ENCODE measurements around the gene STX8.

STX8 gene

DNA sequence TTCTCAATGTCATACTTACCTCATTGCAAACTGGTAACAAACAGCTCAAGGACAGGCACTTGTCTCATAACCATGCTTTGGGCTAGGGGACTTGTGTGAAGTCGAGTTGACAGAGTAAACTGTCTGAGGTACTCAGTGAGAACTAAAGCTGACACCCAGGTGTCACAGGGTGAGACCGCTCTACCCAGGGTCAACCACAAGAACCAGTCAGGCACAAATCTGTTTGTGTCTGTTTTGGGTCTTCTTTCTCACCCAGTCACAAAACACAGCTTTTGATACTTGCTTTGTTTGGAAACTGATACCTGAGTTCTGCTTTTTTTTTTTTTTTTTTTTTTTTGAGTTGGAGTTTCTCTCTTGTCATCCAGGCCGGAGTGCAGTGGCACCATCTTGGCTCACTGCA lies 161.1 kb downstream of the STX8 start:
- H3K36me3 ChIP-seq (ENCODE audit: insufficient read depth, low read length) = no peaks in the 10 kb centered on the region
- no peak overlapping the region for H3K9ac ChIP-seq (ENCODE audit: low read depth, low read length)
- no peak overlapping the region for H3K4me3 ChIP-seq (ENCODE audit: low read length)
- H3K4me1 ChIP-seq (ENCODE audit: insufficient read depth, low read length) = no peaks in the 10 kb centered on the region; the same call in 1 of the 2 replicates
- peaks cover 11% of the 10 kb centered on the region; the same call in 1 of the 2 replicates for H3K9me3 ChIP-seq (ENCODE audit: insufficient read depth, low read depth, low read length)
- H3K27ac ChIP-seq (ENCODE audit: low read depth, low read length) = no peak overlapping the region
- H3K27me3 ChIP-seq (ENCODE audit: insufficient read depth, low read length) = no peaks in the 10 kb centered on the region
- 90% methylated on average over 3 of the region's 3 CpGs for WGBS

GRCh38 chr17:9410737-9411136 lies 164.9 kb downstream of the STX8 start:
- Histone ChIP-seq H3K9me3 (ENCODE audit: insufficient read depth, low read depth, low read length) (no peaks in the 10 kb centered on the region), H3K9ac (ENCODE audit: low read depth, low read length) (no peak overlapping the region), H3K4me3 (ENCODE audit: low read length) (no peak overlapping the region), H3K36me3 (ENCODE audit: insufficient read depth, low read length) (no peaks in the 10 kb centered on the region), H3K27ac (ENCODE audit: low read depth, low read length) (no peak overlapping the region), H3K27me3 (ENCODE audit: insufficient read depth, low read length) (no peaks in the 10 kb centered on the region), H3K4me1 (ENCODE audit: insufficient read depth, low read length) (peaks cover 7% of the 10 kb centered on the region; the same call in 1 of the 2 replicates)
- WGBS = 86% methylated on average over 2 of the region's 2 CpGs

GRCh38 chr17:9410301-9410700 lies 165.3 kb downstream of the STX8 start:
- no peak overlapping the region for H3K9ac ChIP-seq (ENCODE audit: low read depth, low read length)
- no peak overlapping the region for H3K27ac ChIP-seq (ENCODE audit: low read depth, low read length)
- no peaks in the 10 kb centered on the region for H3K36me3 ChIP-seq (ENCODE audit: insufficient read depth, low read length)
- H3K4me3 ChIP-seq (ENCODE audit: low read length) = no peak overlapping the region
- no peaks in the 10 kb centered on the region for H3K27me3 ChIP-seq (ENCODE audit: insufficient read depth, low read length)
- WGBS = 95% methylated on average over 9 of the region's 9 CpGs
- peaks cover 7% of the 10 kb centered on the region; the same call in 1 of the 2 replicates for H3K4me1 ChIP-seq (ENCODE audit: insufficient read depth, low read length)
- H3K9me3 ChIP-seq (ENCODE audit: insufficient read depth, low read depth, low read length) = no peaks in the 10 kb centered on the region

- peaks cover 7% of the 10 kb centered on the region; the same call in 1 of the 2 replicates for H3K4me1 ChIP-seq (ENCODE audit: insufficient read depth, low read length)
- H3K9me3 ChIP-seq (ENCODE audit: insufficient read depth, low read depth, low read length) = no peaks in the 10 kb centered on the region
- no peak overlapping the region for H3K27ac ChIP-seq (ENCODE audit: low read depth, low read length)
- no peak overlapping the region for H3K9ac ChIP-seq (ENCODE audit: low read depth, low read length)
- no peaks in the 10 kb centered on the region for H3K27me3 ChIP-seq (ENCODE audit: insufficient read depth, low read length)
- H3K36me3 ChIP-seq (ENCODE audit: insufficient read depth, low read length) = no peaks in the 10 kb centered on the region
- H3K4me3 ChIP-seq (ENCODE audit: low read length) = no peak overlapping the region
- WGBS = 96% methylated on average over 4 of the region's 4 CpGs
These were observed 165.7 kb downstream of the STX8 start for GRCh38 chr17:9409878-9410277.

GRCh38 chr17:9408868-9409829 lies 166.5 kb downstream of the STX8 start:
- H3K4me3 ChIP-seq (ENCODE audit: low read length) = no peak overlapping the region
- H3K9ac ChIP-seq (ENCODE audit: low read depth, low read length) = no peak overlapping the region
- H3K9me3 ChIP-seq (ENCODE audit: insufficient read depth, low read depth, low read length) = no peaks in the 10 kb centered on the region
- peaks cover 7% of the 10 kb centered on the region; the same call in 1 of the 2 replicates for H3K4me1 ChIP-seq (ENCODE audit: insufficient read depth, low read length)
- WGBS = 92% methylated on average over 10 of the region's 12 CpGs
- no peaks in the 10 kb centered on the region for H3K27me3 ChIP-seq (ENCODE audit: insufficient read depth, low read length)
- H3K27ac ChIP-seq (ENCODE audit: low read depth, low read length) = no peak overlapping the region
- no peaks in the 10 kb centered on the region for H3K36me3 ChIP-seq (ENCODE audit: insufficient read depth, low read length)

DNA sequence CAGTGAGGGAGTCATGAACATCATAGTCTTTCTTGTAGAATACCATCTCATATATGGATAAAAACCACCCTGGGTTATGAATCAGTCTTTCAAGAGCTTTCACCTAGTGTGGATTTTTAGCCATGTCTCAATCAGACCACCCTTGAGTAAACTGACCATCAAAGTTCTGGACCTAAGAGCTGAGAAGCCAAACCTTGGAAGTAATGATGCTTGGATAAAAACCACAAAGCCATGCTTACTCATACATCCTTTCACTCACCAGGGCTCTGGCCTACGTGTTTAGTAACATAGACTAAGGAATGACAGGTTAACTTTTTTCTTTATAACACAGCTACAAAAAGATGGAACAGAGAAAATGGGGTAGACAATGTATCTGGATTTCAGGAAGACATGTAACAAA lies 167.2 kb downstream of the STX8 start:
- H3K9ac ChIP-seq (ENCODE audit: low read depth, low read length) = no peak overlapping the region
- WGBS = no CpG with 5 or more reads among the region's 1 CpG

GRCh38 chr17:9406046-9406606 lies 169.5 kb downstream of the STX8 start:
- WGBS = 100% methylated on average over 1 of the region's 2 CpGs
- no peaks in the 10 kb centered on the region for H3K9me3 ChIP-seq (ENCODE audit: insufficient read depth, low read depth, low read length)
- no peaks in the 10 kb centered on the region for H3K36me3 ChIP-seq (ENCODE audit: insufficient read depth, low read length)

More for the DNA sequence above, 167.2 kb downstream of the STX8 start:
- peaks cover 7% of the 10 kb centered on the region; the same call in 1 of the 2 replicates for H3K4me1 ChIP-seq (ENCODE audit: insufficient read depth, low read length)
- no peak overlapping the region for H3K4me3 ChIP-seq (ENCODE audit: low read length)
- no peaks in the 10 kb centered on the region for H3K9me3 ChIP-seq (ENCODE audit: insufficient read depth, low read depth, low read length)
- no peaks in the 10 kb centered on the region for H3K36me3 ChIP-seq (ENCODE audit: insufficient read depth, low read length)
- H3K27ac ChIP-seq (ENCODE audit: low read depth, low read length) = no peak overlapping the region
- no peaks in the 10 kb centered on the region for H3K27me3 ChIP-seq (ENCODE audit: insufficient read depth, low read length)

DNA sequence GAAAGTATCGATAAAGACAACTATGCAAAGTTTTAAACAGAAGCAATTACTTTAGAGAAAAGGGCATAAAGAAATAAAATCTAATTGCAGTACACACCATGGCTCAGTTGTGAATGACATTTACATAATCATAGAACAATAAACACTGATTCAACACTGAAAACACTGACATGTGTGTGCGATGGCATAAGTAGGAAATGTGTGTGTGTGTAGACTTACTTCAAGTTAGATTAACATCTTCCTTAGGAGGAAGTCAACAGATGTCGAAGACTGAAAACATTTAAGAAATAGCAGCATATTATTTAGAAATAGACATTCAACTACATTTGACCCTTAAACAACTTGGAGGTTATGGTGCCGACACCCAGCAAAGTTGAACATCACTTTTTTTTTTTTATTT lies 172.4 kb downstream of the STX8 start:
- no peaks in the 10 kb centered on the region for H3K27me3 ChIP-seq (ENCODE audit: insufficient read depth, low read length)
- H3K9me3 ChIP-seq (ENCODE audit: insufficient read depth, low read depth, low read length) = no peaks in the 10 kb centered on the region
- WGBS = 99% methylated on average over 3 of the region's 4 CpGs
- no peaks in the 10 kb centered on the region for H3K36me3 ChIP-seq (ENCODE audit: insufficient read depth, low read length)
- H3K9ac ChIP-seq (ENCODE audit: low read depth, low read length) = no peak overlapping the region
- peaks cover 6% of the 10 kb centered on the region for H3K4me1 ChIP-seq (ENCODE audit: insufficient read depth, low read length)
- no peak overlapping the region for H3K27ac ChIP-seq (ENCODE audit: low read depth, low read length)
- H3K4me3 ChIP-seq (ENCODE audit: low read length) = no peak overlapping the region

More at GRCh38 chr17:9406046-9406606, 169.5 kb downstream of the STX8 start:
- Histone ChIP-seq H3K4me3 (ENCODE audit: low read length) (no peak overlapping the region), H3K4me1 (ENCODE audit: insufficient read depth, low read length) (peaks cover 14% of the 10 kb centered on the region), H3K27me3 (ENCODE audit: insufficient read depth, low read length) (no peaks in the 10 kb centered on the region), H3K27ac (ENCODE audit: low read depth, low read length) (no peak overlapping the region), H3K9ac (ENCODE audit: low read depth, low read length) (no peak overlapping the region)

DNA sequence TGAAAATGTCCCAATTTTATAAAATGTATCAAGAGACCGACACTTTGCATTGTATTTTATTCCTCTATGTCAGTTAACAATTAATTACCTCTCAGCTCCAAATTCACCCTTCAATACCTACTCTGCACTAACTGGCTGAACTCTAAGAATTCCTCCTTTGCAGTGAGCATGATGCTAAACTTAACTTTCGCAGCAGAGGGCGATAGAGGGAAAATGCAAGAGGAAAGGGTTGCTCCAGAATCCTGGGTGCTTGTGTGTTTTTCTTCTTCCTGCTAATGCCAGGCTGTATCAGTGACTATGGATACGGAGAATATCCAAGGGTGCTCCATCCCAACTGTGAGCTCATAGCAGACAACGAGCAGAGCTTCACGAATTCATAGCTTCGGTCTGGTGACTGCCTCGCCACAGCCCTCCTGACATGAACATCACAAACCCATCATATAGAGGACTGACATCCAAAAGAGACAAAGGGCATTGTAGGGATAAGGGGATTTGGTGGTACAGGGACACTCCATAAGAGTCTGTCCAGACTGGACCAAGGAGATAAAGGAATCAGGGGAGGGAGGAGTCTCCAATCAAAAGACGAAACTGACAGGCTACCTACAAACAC lies 172.9 kb downstream of the STX8 start:
- 87% methylated on average over 8 of the region's 9 CpGs for WGBS
- no peaks in the 10 kb centered on the region for H3K27me3 ChIP-seq (ENCODE audit: insufficient read depth, low read length)
- H3K9ac ChIP-seq (ENCODE audit: low read depth, low read length) = no peak overlapping the region
- H3K27ac ChIP-seq (ENCODE audit: low read depth, low read length) = no peak overlapping the region
- no peaks in the 10 kb centered on the region for H3K36me3 ChIP-seq (ENCODE audit: insufficient read depth, low read length)
- peaks cover 6% of the 10 kb centered on the region for H3K4me1 ChIP-seq (ENCODE audit: insufficient read depth, low read length)
- H3K9me3 ChIP-seq (ENCODE audit: insufficient read depth, low read depth, low read length) = no peaks in the 10 kb centered on the region
- H3K4me3 ChIP-seq (ENCODE audit: low read length) = no peak overlapping the region

DNA sequence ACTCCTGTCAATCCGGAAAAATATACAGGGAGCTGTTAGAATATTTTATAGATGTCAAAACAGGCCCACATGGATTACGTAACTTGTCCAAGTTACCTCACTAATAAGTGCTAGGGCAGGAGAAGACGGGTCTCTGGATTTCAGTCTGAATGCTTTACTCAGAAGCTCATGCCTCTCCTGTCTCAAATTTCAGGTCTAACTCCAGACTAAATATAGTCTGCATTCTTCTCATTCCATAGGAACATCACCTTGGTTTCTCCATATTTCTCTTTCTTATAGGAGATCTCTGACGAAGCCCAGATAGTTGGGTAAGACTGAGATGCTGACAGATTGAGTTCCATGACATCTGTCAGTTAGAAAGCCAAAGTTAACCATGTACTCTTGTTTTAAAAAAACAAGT lies 174.2 kb downstream of the STX8 start:
- Histone ChIP-seq H3K9ac (ENCODE audit: low read depth, low read length) (no peak overlapping the region), H3K4me1 (ENCODE audit: insufficient read depth, low read length) (peaks cover 6% of the 10 kb centered on the region), H3K9me3 (ENCODE audit: insufficient read depth, low read depth, low read length) (no peaks in the 10 kb centered on the region), H3K4me3 (ENCODE audit: low read length) (no peak overlapping the region), H3K27me3 (ENCODE audit: insufficient read depth, low read length) (no peaks in the 10 kb centered on the region), H3K36me3 (ENCODE audit: insufficient read depth, low read length) (no peaks in the 10 kb centered on the region), H3K27ac (ENCODE audit: low read depth, low read length) (no peak overlapping the region)
- 86% methylated on average over 3 of the region's 4 CpGs for WGBS

- Histone ChIP-seq H3K9me3 (ENCODE audit: insufficient read depth, low read depth, low read length) (peaks cover 15% of the 10 kb centered on the region; the same call in 1 of the 2 replicates), H3K36me3 (ENCODE audit: insufficient read depth, low read length) (no peaks in the 10 kb centered on the region), H3K4me1 (ENCODE audit: insufficient read depth, low read length) (no peaks in the 10 kb centered on the region), H3K9ac (ENCODE audit: low read depth, low read length) (no peak overlapping the region), H3K27me3 (ENCODE audit: insufficient read depth, low read length) (no peaks in the 10 kb centered on the region), H3K27ac (ENCODE audit: low read depth, low read length) (no peak overlapping the region), H3K4me3 (ENCODE audit: low read length) (no peak overlapping the region)
- 96% methylated on average over 2 of the region's 3 CpGs for WGBS
These were observed 186.5 kb downstream of the STX8 start for GRCh38 chr17:9389111-9389527.

Measured in HUES64 (cell line).